NCI-H510A (cell line): ENCODE results near the gene CAMK2D.
"Not testable (repeated sequence)": the region's sequence is repeated elsewhere in the genome, so short reads cannot be mapped to it uniquely, and the experiment has no call there.

Experiments used
- DNase-seq: peaks from one replicate; lab custom pipeline; 2025; lab: John Stamatoyannopoulos, UW

Gene CAMK2D

GRCh38 chr4:113730467-113731216, 30.9 kb downstream of the CAMK2D start:
- no peak for DNase-seq

- no peak for DNase-seq
Measured at GRCh38 chr4:113727802-113728201, 33.7 kb downstream of the CAMK2D start.

GRCh38 chr4:113725963-113726362, 35.6 kb downstream of the CAMK2D start:
- no peak for DNase-seq

GRCh38 chr4:113718252-113718651, 43.3 kb downstream of the CAMK2D start:
- no peak for DNase-seq

- DNase-seq = no peak
Measured at GRCh38 chr4:113711883-113712662, 49.5 kb downstream of the CAMK2D start.

GRCh38 chr4:113708250-113708649, 53.3 kb downstream of the CAMK2D start:
- no peak for DNase-seq

- no peak for DNase-seq
Measured at GRCh38 chr4:113707048-113707447, 54.5 kb downstream of the CAMK2D start.

- DNase-seq = not testable (repeated sequence)
Measured at GRCh38 chr4:113705097-113705496, 56.4 kb downstream of the CAMK2D start.

GRCh38 chr4:113702596-113702995, 58.9 kb downstream of the CAMK2D start:
- not testable (repeated sequence) for DNase-seq

- DNase-seq = no peak
Measured at GRCh38 chr4:113701169-113701568, 60.4 kb downstream of the CAMK2D start.

- peak; percentile 8 for DNase-seq
Measured at GRCh38 chr4:113700602-113701150, 60.9 kb downstream of the CAMK2D start.

GRCh38 chr4:113699772-113700171, 61.8 kb downstream of the CAMK2D start:
- DNase-seq = no peak

- no peak for DNase-seq
Measured at GRCh38 chr4:113697429-113697828, 64.1 kb downstream of the CAMK2D start.

- no peak for DNase-seq
Measured at GRCh38 chr4:113695328-113696169, 66.0 kb downstream of the CAMK2D start.

GRCh38 chr4:113694008-113694407, 67.5 kb downstream of the CAMK2D start:
- DNase-seq = no peak

GRCh38 chr4:113692809-113693411, 68.6 kb downstream of the CAMK2D start:
- no peak for DNase-seq

GRCh38 chr4:113691676-113692075, 69.9 kb downstream of the CAMK2D start:
- DNase-seq = no peak

GRCh38 chr4:113689394-113689793, 72.1 kb downstream of the CAMK2D start:
- DNase-seq = no peak

- no peak for DNase-seq
Measured at GRCh38 chr4:113687067-113687718, 74.3 kb downstream of the CAMK2D start.

- DNase-seq = not testable (repeated sequence)
Measured at GRCh38 chr4:113685157-113685556, 76.4 kb downstream of the CAMK2D start.

- peak; percentile 5 for DNase-seq
Measured at GRCh38 chr4:113684534-113685091, 76.9 kb downstream of the CAMK2D start.
